ENCODE results near the gene CCDC157.
A peak's percentile ranks its signal among the peaks of the same experiment; 100 is the strongest.

The CCDC157 gene

GRCh38 chr22:30315962-30316576 lies 40.7 kb upstream of the CCDC157 start:
- Histone ChIP-seq H3K27me3 (ENCODE audit: control insufficient read depth in 1 of 2, insufficient read depth in 2 of 2, low read length in 2 of 2) (no peaks in the 10 kb centered on the region), H3K9me3 (ENCODE audit: low read length) (no peaks in the 10 kb centered on the region), H3K4me1 (ENCODE audit: insufficient read depth, low read length) (peaks cover 63% of the 10 kb centered on the region), H3K36me3 (ENCODE audit: insufficient read depth, low read length) (peaks cover 12% of the 10 kb centered on the region), H3K4me3 (ENCODE audit: low read depth in 1 of 2, low read length in 2 of 2) (peak overlapping the region in 1 of 2 donors; percentile 25), H3K9ac (ENCODE audit: low read length) (no peak overlapping the region), H3K27ac (ENCODE audit: low read depth, low read length) (no peak overlapping the region)

DNA sequence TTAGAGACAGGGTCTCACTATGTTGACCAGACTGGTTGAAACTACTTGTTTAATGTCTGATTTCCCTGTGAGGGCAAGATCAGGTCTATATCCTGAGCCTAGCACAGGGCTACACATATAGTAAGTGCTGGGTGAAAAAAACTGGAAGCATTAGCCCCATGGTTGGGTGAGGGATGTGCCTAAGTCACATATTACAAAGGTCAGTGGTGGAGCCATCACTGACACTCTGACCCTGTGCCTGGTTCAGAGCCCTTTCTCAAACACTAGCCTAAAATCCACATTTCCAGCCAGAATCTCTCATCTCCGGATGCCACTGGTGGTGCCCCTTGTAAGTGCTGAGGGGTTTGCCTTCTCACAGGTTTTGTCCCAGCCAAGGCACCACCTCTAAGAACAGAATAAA lies 39.0 kb upstream of the CCDC157 start:
- Histone ChIP-seq H3K9me3 (ENCODE audit: low read length) (no peaks in the 10 kb centered on the region), H3K36me3 (ENCODE audit: insufficient read depth, low read length) (peaks cover 12% of the 10 kb centered on the region), H3K9ac (ENCODE audit: low read length) (no peak overlapping the region), H3K27ac (ENCODE audit: low read depth, low read length) (no peak overlapping the region), H3K4me3 (ENCODE audit: low read depth in 1 of 2, low read length in 2 of 2) (no peak overlapping the region), H3K27me3 (ENCODE audit: control insufficient read depth in 1 of 2, insufficient read depth in 2 of 2, low read length in 2 of 2) (no peaks in the 10 kb centered on the region), H3K4me1 (ENCODE audit: insufficient read depth, low read length) (peaks cover 57% of the 10 kb centered on the region)

GRCh38 chr22:30318799-30319419 lies 37.9 kb upstream of the CCDC157 start:
- peaks cover 62% of the 10 kb centered on the region for H3K4me1 ChIP-seq (ENCODE audit: insufficient read depth, low read length)
- no peak overlapping the region for H3K27ac ChIP-seq (ENCODE audit: low read depth, low read length)
- no peak overlapping the region for H3K4me3 ChIP-seq (ENCODE audit: low read depth in 1 of 2, low read length in 2 of 2)
- H3K27me3 ChIP-seq (ENCODE audit: control insufficient read depth in 1 of 2, insufficient read depth in 2 of 2, low read length in 2 of 2), result no peaks in the 10 kb centered on the region
- H3K9me3 ChIP-seq (ENCODE audit: low read length), result no peaks in the 10 kb centered on the region
- H3K9ac ChIP-seq (ENCODE audit: low read length), result no peak overlapping the region
- H3K36me3 ChIP-seq (ENCODE audit: insufficient read depth, low read length), result peaks cover 12% of the 10 kb centered on the region

GRCh38 chr22:30320021-30320556 lies 36.7 kb upstream of the CCDC157 start:
- H3K27me3 ChIP-seq (ENCODE audit: control insufficient read depth in 1 of 2, insufficient read depth in 2 of 2, low read length in 2 of 2), result no peaks in the 10 kb centered on the region
- H3K9me3 ChIP-seq (ENCODE audit: low read length), result no peaks in the 10 kb centered on the region
- H3K9ac ChIP-seq (ENCODE audit: low read length), result no peak overlapping the region
- no peak overlapping the region for H3K27ac ChIP-seq (ENCODE audit: low read depth, low read length)
- peaks cover 12% of the 10 kb centered on the region for H3K36me3 ChIP-seq (ENCODE audit: insufficient read depth, low read length)
- H3K4me3 ChIP-seq (ENCODE audit: low read depth in 1 of 2, low read length in 2 of 2), result no peak overlapping the region
- H3K4me1 ChIP-seq (ENCODE audit: insufficient read depth, low read length), result peaks cover 67% of the 10 kb centered on the region

DNA sequence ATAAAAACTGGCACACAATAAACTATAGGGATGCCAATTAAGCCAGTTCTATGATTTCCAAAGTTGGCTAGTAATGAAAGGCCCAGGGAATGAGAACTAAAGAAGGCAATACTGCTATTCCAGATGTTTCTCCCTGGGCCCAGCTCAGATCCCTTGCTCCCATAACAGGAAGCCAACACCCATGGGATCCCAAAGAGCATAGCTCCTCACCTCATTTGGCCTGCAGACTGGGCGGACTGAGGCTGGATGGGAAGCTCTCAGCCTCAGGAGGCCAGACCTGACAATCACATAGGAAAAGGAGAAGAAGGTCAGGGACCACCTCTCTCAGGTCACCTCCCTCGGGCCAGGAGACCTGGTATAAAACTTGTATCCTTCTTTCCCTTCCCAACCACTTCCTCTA lies 35.3 kb upstream of the CCDC157 start:
- Histone ChIP-seq H3K36me3 (ENCODE audit: insufficient read depth, low read length) (peaks cover 12% of the 10 kb centered on the region), H3K9ac (ENCODE audit: low read length) (no peak overlapping the region), H3K4me3 (ENCODE audit: low read depth in 1 of 2, low read length in 2 of 2) (no peak overlapping the region), H3K27me3 (ENCODE audit: control insufficient read depth in 1 of 2, insufficient read depth in 2 of 2, low read length in 2 of 2) (no peaks in the 10 kb centered on the region), H3K27ac (ENCODE audit: low read depth, low read length) (no peak overlapping the region), H3K9me3 (ENCODE audit: low read length) (no peaks in the 10 kb centered on the region), H3K4me1 (ENCODE audit: insufficient read depth, low read length) (peaks cover 63% of the 10 kb centered on the region)

DNA sequence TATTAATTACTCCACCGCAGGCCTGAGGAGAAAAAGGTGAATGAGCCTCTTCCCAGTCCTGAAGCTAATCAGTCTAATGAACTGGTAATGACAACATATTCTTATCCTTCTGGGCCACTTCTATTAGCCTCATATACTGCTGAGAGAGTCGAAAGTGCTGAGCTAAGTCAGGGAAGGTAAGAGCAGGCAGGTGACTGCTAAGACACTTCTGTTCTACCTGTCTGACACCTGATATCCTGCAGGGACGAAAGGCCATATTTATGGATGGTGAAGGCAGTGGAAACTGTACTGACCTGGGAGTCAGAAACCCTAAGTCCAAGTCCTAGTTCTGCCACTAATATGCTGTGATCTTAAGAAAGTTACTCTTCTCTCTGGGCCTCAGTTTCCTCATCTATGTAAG lies 33.6 kb upstream of the CCDC157 start:
- Histone ChIP-seq H3K4me3 (ENCODE audit: low read depth in 1 of 2, low read length in 2 of 2) (no peak overlapping the region), H3K4me1 (ENCODE audit: insufficient read depth, low read length) (peaks cover 68% of the 10 kb centered on the region), H3K9me3 (ENCODE audit: low read length) (no peaks in the 10 kb centered on the region), H3K27ac (ENCODE audit: low read depth, low read length) (no peak overlapping the region), H3K27me3 (ENCODE audit: control insufficient read depth in 1 of 2, insufficient read depth in 2 of 2, low read length in 2 of 2) (no peaks in the 10 kb centered on the region), H3K36me3 (ENCODE audit: insufficient read depth, low read length) (peaks cover 12% of the 10 kb centered on the region), H3K9ac (ENCODE audit: low read length) (no peak overlapping the region)

DNA sequence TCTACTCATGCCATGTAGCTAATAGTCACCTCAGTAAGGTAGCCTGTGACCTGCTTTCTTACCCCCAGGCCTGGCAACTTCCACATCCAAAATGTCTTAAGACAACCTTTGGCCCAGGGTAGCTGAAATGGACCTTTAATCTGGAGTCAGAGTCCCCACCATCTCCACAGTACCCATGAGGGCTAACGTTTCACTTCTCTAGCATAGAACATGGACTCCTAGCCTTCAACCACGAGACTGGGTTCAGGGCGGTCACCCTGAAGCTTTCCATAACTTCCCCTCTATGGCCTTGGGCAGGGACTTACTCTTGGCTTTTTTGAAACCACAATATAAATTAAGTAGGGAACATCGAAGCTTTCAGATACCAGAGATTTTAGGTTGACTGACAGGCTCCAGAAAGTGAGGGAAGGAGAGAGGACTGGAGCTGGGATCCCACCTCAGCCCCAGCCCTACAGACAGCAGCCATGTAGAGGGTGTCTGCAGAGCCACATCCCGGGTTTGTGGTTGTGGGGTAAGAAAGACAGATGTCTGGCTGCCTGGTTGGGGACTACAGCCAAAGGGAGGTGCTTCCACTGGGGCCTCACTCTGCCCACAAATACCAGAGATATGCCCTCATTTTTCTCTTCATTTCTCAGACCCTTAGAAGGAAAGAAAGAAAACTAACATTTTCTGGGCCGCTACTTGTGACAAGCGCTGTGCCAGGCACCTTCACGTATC lies 32.6 kb upstream of the CCDC157 start:
- Histone ChIP-seq H3K4me1 (ENCODE audit: insufficient read depth, low read length) (peaks cover 65% of the 10 kb centered on the region), H3K36me3 (ENCODE audit: insufficient read depth, low read length) (peaks cover 12% of the 10 kb centered on the region), H3K27ac (ENCODE audit: low read depth, low read length) (no peak overlapping the region), H3K9me3 (ENCODE audit: low read length) (no peaks in the 10 kb centered on the region), H3K4me3 (ENCODE audit: low read depth in 1 of 2, low read length in 2 of 2) (peak overlapping the region in 1 of 2 donors; percentile 82), H3K9ac (ENCODE audit: low read length) (no peak overlapping the region), H3K27me3 (ENCODE audit: control insufficient read depth in 1 of 2, insufficient read depth in 2 of 2, low read length in 2 of 2) (no peaks in the 10 kb centered on the region)

- Histone ChIP-seq H3K36me3 (ENCODE audit: insufficient read depth, low read length) (peaks cover 2% of the 10 kb centered on the region), H3K27me3 (ENCODE audit: control insufficient read depth in 1 of 2, insufficient read depth in 2 of 2, low read length in 2 of 2) (no peaks in the 10 kb centered on the region), H3K9me3 (ENCODE audit: low read length) (no peaks in the 10 kb centered on the region), H3K9ac (ENCODE audit: low read length) (peak overlapping the region; percentile 60), H3K27ac (ENCODE audit: low read depth, low read length) (peak overlapping the region; percentile 51), H3K4me1 (ENCODE audit: insufficient read depth, low read length) (peaks cover 55% of the 10 kb centered on the region), H3K4me3 (ENCODE audit: low read depth in 1 of 2, low read length in 2 of 2) (peak overlapping the region; percentile 74 to 82)
Measured at GRCh38 chr22:30325065-30325720, 31.6 kb upstream of the CCDC157 start.

- peaks cover 49% of the 10 kb centered on the region for H3K4me1 ChIP-seq (ENCODE audit: insufficient read depth, low read length)
- H3K36me3 ChIP-seq (ENCODE audit: insufficient read depth, low read length), result no peaks in the 10 kb centered on the region
- H3K9ac ChIP-seq (ENCODE audit: low read length), result peak overlapping the region; percentile 60
- H3K4me3 ChIP-seq (ENCODE audit: low read depth in 1 of 2, low read length in 2 of 2), result peak overlapping the region; percentile 74 to 82
- H3K27ac ChIP-seq (ENCODE audit: low read depth, low read length), result peak overlapping the region; percentile 51
- no peaks in the 10 kb centered on the region for H3K9me3 ChIP-seq (ENCODE audit: low read length)
- H3K27me3 ChIP-seq (ENCODE audit: control insufficient read depth in 1 of 2, insufficient read depth in 2 of 2, low read length in 2 of 2), result no peaks in the 10 kb centered on the region
Measured at GRCh38 chr22:30325724-30326254, 31.0 kb upstream of the CCDC157 start.

DNA sequence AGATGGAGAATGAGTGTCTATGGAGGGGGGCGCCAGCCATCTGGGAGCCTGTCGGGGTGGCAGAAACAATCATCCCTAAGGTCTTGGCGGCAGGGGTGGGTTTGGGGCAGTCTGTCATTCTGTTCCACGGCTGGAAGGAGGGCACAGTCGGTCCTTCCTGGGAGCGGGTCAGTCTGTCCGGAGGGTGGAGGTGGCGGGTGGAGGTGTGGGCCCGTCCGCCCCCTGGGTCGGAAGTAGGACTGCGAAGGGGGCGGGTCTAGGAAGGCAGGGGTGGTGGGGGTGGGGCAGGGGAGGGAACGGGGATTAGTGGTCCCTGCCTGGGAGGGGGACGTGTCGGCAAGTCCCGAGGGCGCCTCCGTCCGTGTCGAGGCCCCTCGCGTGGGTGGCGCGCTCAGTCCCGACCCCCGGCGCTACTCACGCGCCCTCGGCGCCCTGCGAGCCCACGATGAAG lies 30.5 kb upstream of the CCDC157 start:
- H3K4me1 ChIP-seq (ENCODE audit: insufficient read depth, low read length), result peaks cover 44% of the 10 kb centered on the region
- peak overlapping the region; percentile 74 to 82 for H3K4me3 ChIP-seq (ENCODE audit: low read depth in 1 of 2, low read length in 2 of 2)
- no peaks in the 10 kb centered on the region for H3K9me3 ChIP-seq (ENCODE audit: low read length)
- no peaks in the 10 kb centered on the region for H3K36me3 ChIP-seq (ENCODE audit: insufficient read depth, low read length)
- no peaks in the 10 kb centered on the region for H3K27me3 ChIP-seq (ENCODE audit: control insufficient read depth in 1 of 2, insufficient read depth in 2 of 2, low read length in 2 of 2)
- peak overlapping the region; percentile 60 for H3K9ac ChIP-seq (ENCODE audit: low read length)
- peak overlapping the region; percentile 81 for H3K27ac ChIP-seq (ENCODE audit: low read depth, low read length)
